Prostate gland (tissue), 2 donors: Measurements from ENCODE around the gene THSD4.

Experiments
- POLR2A ChIP-seq: fragments of 450-650 bp; IDR thresholded peaks from one replicate; pipeline ENCODE4 v1.6.1; 2016; ENCODE audit warnings: antibody characterized with exemption, mild to moderate bottlenecking
- TF ChIP-seq, protein P1 (sequence below), 4 experiments: fragments of 200-600 bp in 2 of 4; fragments of 450-650 bp in 2 of 4; sonication (generic) in 2 of 4; IDR thresholded peaks; 1 replicate in 3 of 4; 2 replicates in 1 of 4; pipeline ENCODE4 v1.5.1; 2016 to 2019; ENCODE audit warnings: antibody characterized with exemption in 4 of 4, mild to moderate bottlenecking in 2 of 4, moderate library complexity in 2 of 4

- TF ChIP-seq POLR2A, result no peak
- TF ChIP-seq, protein P1, sequence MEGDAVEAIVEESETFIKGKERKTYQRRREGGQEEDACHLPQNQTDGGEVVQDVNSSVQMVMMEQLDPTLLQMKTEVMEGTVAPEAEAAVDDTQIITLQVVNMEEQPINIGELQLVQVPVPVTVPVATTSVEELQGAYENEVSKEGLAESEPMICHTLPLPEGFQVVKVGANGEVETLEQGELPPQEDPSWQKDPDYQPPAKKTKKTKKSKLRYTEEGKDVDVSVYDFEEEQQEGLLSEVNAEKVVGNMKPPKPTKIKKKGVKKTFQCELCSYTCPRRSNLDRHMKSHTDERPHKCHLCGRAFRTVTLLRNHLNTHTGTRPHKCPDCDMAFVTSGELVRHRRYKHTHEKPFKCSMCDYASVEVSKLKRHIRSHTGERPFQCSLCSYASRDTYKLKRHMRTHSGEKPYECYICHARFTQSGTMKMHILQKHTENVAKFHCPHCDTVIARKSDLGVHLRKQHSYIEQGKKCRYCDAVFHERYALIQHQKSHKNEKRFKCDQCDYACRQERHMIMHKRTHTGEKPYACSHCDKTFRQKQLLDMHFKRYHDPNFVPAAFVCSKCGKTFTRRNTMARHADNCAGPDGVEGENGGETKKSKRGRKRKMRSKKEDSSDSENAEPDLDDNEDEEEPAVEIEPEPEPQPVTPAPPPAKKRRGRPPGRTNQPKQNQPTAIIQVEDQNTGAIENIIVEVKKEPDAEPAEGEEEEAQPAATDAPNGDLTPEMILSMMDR (IDR thresholded peaks at IDR 0.05), result no peak
Measured at GRCh38 chr15:71779073-71779797, 664.0 kb downstream of the THSD4 start.
